K562 (cell line): ENCODE results near the gene HPDL. TPM values are rescaled to one million over a fixed set of nuclear protein-coding genes. Genes with fewer than 3 reads are reported as not detected.

Experiments used
- ARID2 ChIP-seq: fragments of 450-650 bp; IDR thresholded peaks from 2 replicates; pipeline ENCODE4 v1.6.1; 2017; ENCODE audit warnings: antibody characterized with exemption, mild to moderate bottlenecking
- DPF2 ChIP-seq: fragments of 450-650 bp; IDR thresholded peaks from 2 replicates; pipeline ENCODE4 v1.6.1; 2016
- EGR1 ChIP-seq: fragments of 450-650 bp; conservative IDR thresholded peaks from 2 replicates; pipeline ENCODE4 v1.6.1; 2017; ENCODE audit warnings: mild to moderate bottlenecking
- ETS1 ChIP-seq: conservative IDR thresholded peaks from 2 replicates; pipeline ENCODE4 v1.6.1; 2011; ENCODE audit warnings: low read depth, mild to moderate bottlenecking, low read length; ENCODE audit not compliant: control insufficient read depth
- FOXA3 ChIP-seq, 2 experiments: fragments of 450-650 bp in 1 of 2; sonication (generic) in 1 of 2; formaldehyde crosslinking; IDR thresholded peaks in 1 of 2; conservative IDR thresholded peaks in 1 of 2; 2 replicates each; pipeline versions ENCODE4 v1.4.0 to v1.8.0; 2020 to 2022; ENCODE audit warnings: mild to moderate bottlenecking in 2 of 2, missing genetic modification reagents in 1 of 2
- HDAC2 ChIP-seq: fragments of 450-650 bp; IDR thresholded peaks from 2 replicates; pipeline ENCODE4 v1.6.1; 2016; ENCODE audit warnings: mild to moderate bottlenecking
- IRF1 ChIP-seq: sonication (generic); formaldehyde crosslinking; IDR thresholded peaks from 2 replicates; pipeline ENCODE4 v1.8.0; 2022; ENCODE audit warnings: missing genetic modification reagents, mild to moderate bottlenecking, borderline replicate concordance
- LEF1 ChIP-seq: fragments of 450-650 bp; IDR thresholded peaks from 2 replicates; pipeline ENCODE4 v1.6.1; 2016; ENCODE audit warnings: mild to moderate bottlenecking
- MCM5 ChIP-seq: fragments of 450-650 bp; IDR thresholded peaks from 2 replicates; pipeline ENCODE4 v1.6.1; 2016; ENCODE audit warnings: low read depth
- NCOA4 ChIP-seq: fragments of 450-650 bp; IDR thresholded peaks from 2 replicates; pipeline ENCODE4 v1.6.1; 2018; ENCODE audit warnings: mild to moderate bottlenecking; ENCODE audit not compliant: partially characterized antibody
- SMAD2 ChIP-seq: fragments of 150-350 bp; IDR thresholded peaks from 2 replicates; pipeline ENCODE4 v1.6.1; 2014; ENCODE audit warnings: low read depth, mild to moderate bottlenecking, low read length
- SP2 ChIP-seq: IDR thresholded peaks from 2 replicates; pipeline ENCODE4 v1.6.1; 2011; ENCODE audit warnings: mild to moderate bottlenecking, low read depth, low read length, moderate library complexity; ENCODE audit not compliant: poor library complexity, severe bottlenecking; ENCODE audit errors: extremely low read depth
- SREBF1 ChIP-seq: fragments of 150-350 bp; IDR thresholded peaks from 2 replicates; pipeline ENCODE4 v1.6.1; 2014; ENCODE audit warnings: antibody characterized with exemption, low read depth, low read length, borderline replicate concordance
- SRF ChIP-seq, 2 experiments: fragments of 250-450, 450-650 bp in 1 of 2; sonication (Bioruptor Pico) in 1 of 2; sonication (generic) in 1 of 2; formaldehyde crosslinking; IDR thresholded peaks; 2 replicates each; pipeline versions ENCODE4 v1.5.0 to v1.5.1; 2020 to 2022; ENCODE audit warnings: mild to moderate bottlenecking in 1 of 2, missing genetic modification reagents in 1 of 2
- STAG1 ChIP-seq: sonication (generic); formaldehyde crosslinking; IDR thresholded peaks from 2 replicates; pipeline ENCODE4 v1.5.0; 2020; ENCODE audit warnings: missing genetic modification reagents, borderline replicate concordance
- TEAD1 ChIP-seq, 2 experiments: fragments of 450-650 bp in 1 of 2; sonication (generic) in 1 of 2; formaldehyde crosslinking; IDR thresholded peaks; 2 replicates each; pipeline versions ENCODE4 v1.4.0 to v1.8.0; 2020 to 2022; ENCODE audit warnings: mild to moderate bottlenecking in 2 of 2, missing genetic modification reagents in 1 of 2
- THAP12 ChIP-seq: fragments of 250-450 bp; sonication (Bioruptor Pico); IDR thresholded peaks from 2 replicates; pipeline ENCODE4 v1.9.0; 2021; ENCODE audit warnings: mild to moderate bottlenecking, inconsistent platforms
- ZC3H4 ChIP-seq: sonication (generic); formaldehyde crosslinking; IDR thresholded peaks from 2 replicates; pipeline ENCODE4 v1.9.0; 2021; ENCODE audit warnings: missing genetic modification reagents, borderline replicate concordance
- ZFP1 ChIP-seq: fragments of 450-650 bp; formaldehyde crosslinking; IDR thresholded peaks from 2 replicates; pipeline ENCODE4 v1.4.0; 2020; ENCODE audit warnings: mild to moderate bottlenecking, mixed read lengths
- ZNF184 ChIP-seq: sonication (generic); formaldehyde crosslinking; IDR thresholded peaks from 2 replicates; pipeline ENCODE4 v1.5.0; 2020; ENCODE audit warnings: missing genetic modification reagents
- ZNF512 ChIP-seq: IDR thresholded peaks from 2 replicates; pipeline ENCODE4 v1.6.1; 2016; ENCODE audit warnings: missing genetic modification characterization, missing compliant biosample characterization
- ZNF586 ChIP-seq: fragments of 450-650 bp; formaldehyde crosslinking; conservative IDR thresholded peaks from 2 replicates; pipeline ENCODE4 v1.4.0; 2020; ENCODE audit warnings: mild to moderate bottlenecking, moderate library complexity
- polyA plus RNA-seq, 8 experiments: library from polyadenylated mRNA; depleted of rRNA in 4 of 8; stranded (reverse) in 5 of 8; unstranded in 3 of 8; fragments of >200 nt; fragmentation: Nextera tagmentation in 2 of 8; fragmentation: Illumina TruSeq in 1 of 8; extraction: Ambion mirVana in 2 of 8; extraction: Trizol in 1 of 8; gene quantifications; 2 replicates each; pipeline versions ENCODE4 v1.2.1 to v1.2.3, GENCODE V29; 2011 to 2014; ENCODE audit warnings: inconsistent platforms in 1 of 8, missing spikeins in 1 of 8
- total RNA-seq, 7 experiments: library from RNA; depleted of rRNA in 6 of 7; stranded (reverse); fragments of >200 nt in 6 of 7; fragmentation: Illumina TruSeq in 2 of 7; extraction: Trizol in 2 of 7; gene quantifications; 2 replicates each; pipeline versions ENCODE4 v1.2.1 to v1.2.3, GENCODE V29; 2011 to 2021; ENCODE audit warnings: low replicate concordance in 1 of 7

HPDL gene
- total and polyA plus RNA-seq, 9 of the 15 experiments (the other 6 are each of a cell fraction or from before 2014, with no cell fraction given), result not detected

GRCh38 chr1:45304311-45305081, 22.2 kb upstream of the HPDL start (continued):
- TF ChIP-seq ARID2, result 0 out of 2 replicates have a peak, but pooled peaks have one; percentile 1
- 0 out of 4 replicates have a peak, but pooled peaks of 1 of the 2 experiments have one; percentile 17 for TF ChIP-seq FOXA3 (CRISPR knock-in tag; conservative IDR thresholded peaks at IDR 0.05 in 1 of 2, IDR thresholded peaks at IDR 0.05 in 1 of 2)
- no peak for TF ChIP-seq SP2
- peak; percentile 3; the same call in 1 of the 2 replicates for TF ChIP-seq SREBF1
- TF ChIP-seq ZNF512, result no peak
- TF ChIP-seq ZNF586 (CRISPR knock-in tag), result no peak; the same call in 1 of the 2 replicates
- TF ChIP-seq NCOA4, result no peak
- no peak; the same call in 1 of the 2 replicates for TF ChIP-seq STAG1 (CRISPR knock-in tag)
- TF ChIP-seq IRF1 (CRISPR knock-in tag), result no peak
- TF ChIP-seq HDAC2, result no peak
- TF ChIP-seq ZC3H4 (CRISPR knock-in tag), result peak; percentile 44; the same call in 1 of the 2 replicates
- TF ChIP-seq MCM5, result no peak
- TF ChIP-seq LEF1, result no peak
- no peak for TF ChIP-seq DPF2
- TF ChIP-seq THAP12, result 0 out of 2 replicates have a peak, but pooled peaks have one; percentile 30
- TF ChIP-seq ZFP1 (CRISPR knock-in tag), result no peak
- TF ChIP-seq TEAD1 (CRISPR knock-in tag; IDR thresholded peaks at IDR 0.05), result no peak
- TF ChIP-seq SMAD2, result no peak
- TF ChIP-seq ZNF184 (CRISPR knock-in tag), result no peak
- no peak for TF ChIP-seq EGR1
- TF ChIP-seq ETS1, result 0 out of 2 replicates have a peak, but pooled peaks have one; percentile 23
- TF ChIP-seq SRF (CRISPR knock-in tag; IDR thresholded peaks at IDR 0.05), result 0 out of 4 replicates have a peak, but pooled peaks of 1 of the 2 experiments have one; percentile 16
